Keratinocyte (primary cell): Measurements from ENCODE around the gene SHQ1. TPM values are rescaled to one million over a fixed set of nuclear protein-coding genes. Genes with fewer than 3 reads are reported as not detected.

Source experiments
- DNase-seq: peaks from one replicate; pipeline ENCODE4 v3.0.0-alpha.2; 2011; ENCODE audit warnings: low read depth, missing footprints, low spot score
- FAIRE-seq: peaks from 2 replicates; lab custom pipeline; 2011; peaks lifted over from hg19 to GRCh38; lab: Jason Lieb, UNC
- H2AFZ ChIP-seq: 2 replicates; pipeline ENCODE4 v1.6.0; 2012; ENCODE audit warnings: low read length, control low read depth, inconsistent platforms; ENCODE audit not compliant: control insufficient read depth
- H3K27ac ChIP-seq: 2 replicates; pipeline ENCODE4 v1.5.1; 2011; ENCODE audit warnings: low read length; ENCODE audit not compliant: control insufficient read depth, insufficient read depth
- H3K27me3 ChIP-seq: 3 replicates; pipeline ENCODE4 v1.6.0; 2011; ENCODE audit warnings: low read length; ENCODE audit not compliant: control insufficient read depth, insufficient read depth; ENCODE audit errors: extremely low read depth
- H3K36me3 ChIP-seq, 2 experiments: 2 replicates in 1 of 2; 3 replicates in 1 of 2; pipeline ENCODE4 v1.5.1; 2011; ENCODE audit warnings: low read length in 2 of 2, mild to moderate bottlenecking in 1 of 2; ENCODE audit not compliant: control insufficient read depth in 2 of 2, insufficient read depth in 2 of 2; ENCODE audit errors: extremely low read depth in 1 of 2
- H3K4me1 ChIP-seq: 3 replicates; pipeline ENCODE4 v1.5.1; 2011; ENCODE audit warnings: low read length; ENCODE audit not compliant: control insufficient read depth, insufficient read depth; ENCODE audit errors: extremely low read depth
- H3K4me2 ChIP-seq: 3 replicates; pipeline ENCODE4 v1.6.0; 2011; ENCODE audit warnings: low read depth, low read length; ENCODE audit not compliant: control insufficient read depth, insufficient read depth; ENCODE audit errors: extremely low read depth
- H3K4me3 ChIP-seq, 3 experiments: fragments of 200-600 bp in 1 of 3; sonication (generic) in 1 of 3; 2 replicates in 2 of 3; 3 replicates in 1 of 3; pipeline ENCODE4 v1.5.1; 2011 to 2016; ENCODE audit warnings: low read length in 3 of 3, mild to moderate bottlenecking in 3 of 3, control low read depth in 2 of 3, inconsistent platforms in 1 of 3, low read depth in 1 of 3, mixed read lengths in 1 of 3, mixed run types in 1 of 3, moderate library complexity in 1 of 3; ENCODE audit not compliant: control insufficient read depth in 2 of 3, insufficient read depth in 2 of 3; ENCODE audit errors: extremely low read depth in 1 of 3
- H3K79me2 ChIP-seq: 2 replicates; pipeline ENCODE4 v1.6.0; 2012; ENCODE audit warnings: low read length; ENCODE audit not compliant: control insufficient read depth, insufficient read depth
- H3K9ac ChIP-seq: 3 replicates; pipeline ENCODE4 v1.6.0; 2011; ENCODE audit warnings: low read length; ENCODE audit not compliant: control insufficient read depth, insufficient read depth; ENCODE audit errors: extremely low read depth
- H3K9me1 ChIP-seq: 3 replicates; pipeline ENCODE4 v1.6.0; 2011; ENCODE audit warnings: low read length; ENCODE audit not compliant: control insufficient read depth, insufficient read depth; ENCODE audit errors: extremely low read depth
- H3K9me3 ChIP-seq: 2 replicates; pipeline ENCODE4 v1.5.1; 2012; ENCODE audit warnings: low read depth, low read length; ENCODE audit not compliant: control insufficient read depth
- H4K20me1 ChIP-seq: 3 replicates; pipeline ENCODE4 v1.6.0; 2011; ENCODE audit warnings: low read length; ENCODE audit not compliant: control insufficient read depth, insufficient read depth; ENCODE audit errors: extremely low read depth
- CTCF ChIP-seq, 3 experiments: IDR thresholded peaks in 1 of 3; conservative IDR thresholded peaks in 1 of 3; optimal IDR thresholded peaks in 1 of 3; 2 replicates in 2 of 3; 3 replicates in 1 of 3; pipeline versions ENCODE3 to v1.5.1; 2011; ENCODE audit warnings: low read length in 3 of 3, mild to moderate bottlenecking in 3 of 3, moderate library complexity in 2 of 3, control low read depth in 1 of 3, inconsistent platforms in 1 of 3; ENCODE audit not compliant: insufficient read depth in 2 of 3; ENCODE audit errors: extremely low read depth in 1 of 3
- EZH2 ChIP-seq: IDR thresholded peaks from one replicate; pipeline ENCODE4 v1.6.1; 2012; ENCODE audit warnings: inconsistent platforms, mild to moderate bottlenecking, low read length, moderate library complexity
- dilution Hi-C: fragments of 300-500 bp; cut with MboI; formaldehyde crosslinking; loops from one replicate; pipeline ENCODE4 v1.7.0; 2020; ENCODE audit warnings: low sequenced_read_pairs; ENCODE audit not compliant: extremely low pct_ligation_motif_present
- polyA plus RNA-seq, 5 experiments: library from polyadenylated mRNA; depleted of rRNA in 3 of 5; stranded (reverse) in 3 of 5; stranded (forward) in 1 of 5; unstranded in 1 of 5; fragments of >200 nt; gene quantifications; 1 replicate in 1 of 5; 2 replicates in 3 of 5; 3 replicates in 1 of 5; pipeline versions ENCODE4 v1.2.1 to v1.2.3, GENCODE V29; 2011 to 2012; ENCODE audit warnings: missing spikeins in 2 of 5, low read depth in 1 of 5, low replicate concordance in 1 of 5

Gene SHQ1
- polyA plus RNA-seq, 1 donor (not counting 4 experiments of a cell fraction or from before 2014, with no cell fraction given): 17.7 TPM

- TF ChIP-seq CTCF (optimal IDR thresholded peaks at IDR 0.05 in 1 of 3, IDR thresholded peaks at IDR 0.05 in 1 of 3, conservative IDR thresholded peaks at IDR 0.05 in 1 of 3; ENCODE audit: extremely low read depth in 1 of 3, insufficient read depth in 2 of 3, low read length in 3 of 3) (no peak), EZH2 (no peak)
- DNase-seq (no peak), FAIRE-seq (no peak)
- Histone ChIP-seq H3K36me3 (no peaks in the 10 kb centered on the region), H3K27ac (no peak overlapping the region), H3K4me2 (no peak overlapping the region), H3K9me1 (no peaks in the 10 kb centered on the region), H4K20me1 (no peaks in the 10 kb centered on the region), H3K27me3 (no peaks in the 10 kb centered on the region), H3K4me3 (no peak overlapping the region), H3K9ac (no peak overlapping the region), H2AFZ (no peak overlapping the region), H3K9me3 (no peaks in the 10 kb centered on the region), H3K79me2 (no peaks in the 10 kb centered on the region), H3K4me1 (peaks cover 5% of the 10 kb centered on the region)
- dilution Hi-C loops: no loop called here
Measured at GRCh38 chr3:72896996-72897757, 48.9 kb upstream of the SHQ1 start.

- H3K9me3 ChIP-seq: no peaks in the 10 kb centered on the region
- no peaks in the 10 kb centered on the region for H4K20me1 ChIP-seq
- no peak overlapping the region for H2AFZ ChIP-seq
- no peak overlapping the region for H3K27ac ChIP-seq
- no peak for DNase-seq
- no peaks in the 10 kb centered on the region for H3K79me2 ChIP-seq
- no peak overlapping the region for H3K9ac ChIP-seq
- peaks cover 17% of the 10 kb centered on the region for H3K4me1 ChIP-seq
- no peaks in the 10 kb centered on the region for H3K36me3 ChIP-seq
- TF ChIP-seq EZH2 (no peak), CTCF (optimal IDR thresholded peaks at IDR 0.05 in 1 of 3, IDR thresholded peaks at IDR 0.05 in 1 of 3, conservative IDR thresholded peaks at IDR 0.05 in 1 of 3; ENCODE audit: extremely low read depth in 1 of 3, insufficient read depth in 2 of 3, low read length in 3 of 3) (no peak)
- dilution Hi-C loops: no loop called here
- no peaks in the 10 kb centered on the region for H3K27me3 ChIP-seq
- no peak overlapping the region for H3K4me2 ChIP-seq
- no peak overlapping the region for H3K4me3 ChIP-seq
- H3K9me1 ChIP-seq: no peaks in the 10 kb centered on the region
- FAIRE-seq: no peak
Measured at GRCh38 chr3:72894976-72895552, 46.8 kb upstream of the SHQ1 start.
